IMR-90 (cell line): ENCODE data around the gene RILPL2. TPM values are rescaled to one million over a fixed set of nuclear protein-coding genes. Genes with fewer than 3 reads are reported as not detected.
"Not testable (repeated sequence)": the region's sequence is repeated elsewhere in the genome, so short reads cannot be mapped to it uniquely, and the experiment has no call there.

Source experiments
- ATAC-seq: fragments of 200-7000 bp; cut with Tn5 transposase; 2 replicates; pipeline ENCODE4 v1.9.1; 2020; ENCODE audit warnings: low read depth, mild to moderate bottlenecking, moderate library complexity
- BruUV-seq: library from RNA; stranded (reverse); fragments of 400-500 nt; replicated peaks from 2 replicates; lab custom pipeline; 2021; lab: Mats Ljungman, UMichigan
- CTCF ChIA-PET: fragments of 300-600 bp; formaldehyde crosslinking; extraction: SDS; loops from one replicate; lab custom pipeline; 2021; ENCODE audit warnings: antibody characterized with exemption; lab: Yijun Ruan, JAX
- POLR2A ChIA-PET: fragments of 300-600 bp; sonication (Branson Sonifier 250); formaldehyde crosslinking; loops from one replicate; lab custom pipeline; 2022; ENCODE audit warnings: antibody characterized with exemption; ENCODE audit not compliant: unreplicated experiment; lab: Charles Lee
- DNase-seq: peaks from one replicate; pipeline ENCODE4 v3.0.0; 2013
- H2AFZ ChIP-seq: replicated peaks from 2 replicates; pipeline ENCODE3; 2013; ENCODE audit warnings: low read length, mild to moderate bottlenecking; ENCODE audit not compliant: poor library complexity
- H2AK5ac ChIP-seq: 2 replicates; pipeline ENCODE4 v1.6.1; 2013; ENCODE audit warnings: low read depth, low read length, inconsistent platforms
- H2AK9ac ChIP-seq: replicated peaks from 2 replicates; pipeline ENCODE3; 2013; ENCODE audit warnings: mild to moderate bottlenecking, low read depth, low read length, moderate library complexity; ENCODE audit not compliant: poor library complexity
- H2BK120ac ChIP-seq: 2 replicates; pipeline ENCODE4 v1.6.1; 2013; ENCODE audit warnings: low read depth, low read length, inconsistent platforms
- H2BK15ac ChIP-seq: 3 replicates; pipeline ENCODE4 v1.6.1; 2013; ENCODE audit warnings: low read depth, low read length, inconsistent platforms
- H2BK20ac ChIP-seq: 2 replicates; pipeline ENCODE4 v1.6.1; 2013; ENCODE audit warnings: low read depth, mild to moderate bottlenecking, inconsistent platforms, low read length, moderate library complexity
- H2BK5ac ChIP-seq: 2 replicates; pipeline ENCODE4 v1.6.1; 2013; ENCODE audit warnings: mild to moderate bottlenecking, low read depth, low read length, inconsistent platforms; ENCODE audit not compliant: poor library complexity, severe bottlenecking
- H3K14ac ChIP-seq: replicated peaks from 2 replicates; pipeline ENCODE4 v1.6.1; 2013; ENCODE audit warnings: low read depth, low read length, inconsistent platforms
- H3K18ac ChIP-seq: 2 replicates; pipeline ENCODE4 v1.6.1; 2013; ENCODE audit warnings: low read depth, low read length, control low read depth
- H3K23ac ChIP-seq: 2 replicates; pipeline ENCODE4 v1.6.1; 2013; ENCODE audit warnings: low read depth, low read length, inconsistent platforms
- H3K27ac ChIP-seq: 2 replicates; pipeline ENCODE4 v1.5.1; 2013; ENCODE audit warnings: mild to moderate bottlenecking, control low read depth, low read length; ENCODE audit not compliant: insufficient read depth
- H3K27me3 ChIP-seq: 2 replicates; pipeline ENCODE4 v1.6.1; 2013; ENCODE audit warnings: low read length; ENCODE audit not compliant: control insufficient read depth, insufficient read depth
- H3K36me3 ChIP-seq: 2 replicates; pipeline ENCODE4 v1.6.1; 2013; ENCODE audit warnings: low read length, mixed read lengths; ENCODE audit not compliant: control insufficient read depth, insufficient read depth
- H3K4ac ChIP-seq: 2 replicates; pipeline ENCODE4 v1.6.1; 2013; ENCODE audit warnings: low read depth, low read length, inconsistent platforms
- H3K4me1 ChIP-seq: 2 replicates; pipeline ENCODE4 v1.6.1; 2013; ENCODE audit warnings: low read length, mixed read lengths; ENCODE audit not compliant: control insufficient read depth, insufficient read depth
- H3K4me2 ChIP-seq: 2 replicates; pipeline ENCODE4 v1.6.1; 2013; ENCODE audit warnings: low read depth, mild to moderate bottlenecking, control low read depth, low read length, moderate library complexity
- H3K4me3 ChIP-seq: 2 replicates; pipeline ENCODE4 v1.5.1; 2013; ENCODE audit warnings: low read depth, mild to moderate bottlenecking, control low read depth, low read length, moderate library complexity; ENCODE audit not compliant: insufficient read depth
- H3K56ac ChIP-seq: 2 replicates; pipeline ENCODE4 v1.6.1; 2013; ENCODE audit warnings: low read length, inconsistent platforms; ENCODE audit not compliant: insufficient read depth; ENCODE audit errors: extremely low read depth
- H3K79me1 ChIP-seq, 2 experiments: 2 replicates each; pipeline ENCODE4 v1.6.1; 2013; ENCODE audit warnings: low read length in 2 of 2, inconsistent platforms in 1 of 2, low read depth in 1 of 2
- H3K9ac ChIP-seq: 2 replicates; pipeline ENCODE4 v1.6.1; 2013; ENCODE audit warnings: low read depth, low read length, control low read depth
- H3K9me1 ChIP-seq: 2 replicates; pipeline ENCODE4 v1.6.1; 2013; ENCODE audit warnings: low read length, inconsistent platforms; ENCODE audit not compliant: insufficient read depth
- H3K9me3 ChIP-seq: 2 replicates; pipeline ENCODE4 v1.6.1; 2013; ENCODE audit warnings: low read length; ENCODE audit not compliant: control insufficient read depth, insufficient read depth
- H4K20me1 ChIP-seq: 2 replicates; pipeline ENCODE4 v1.6.1; 2013; ENCODE audit warnings: low read length, inconsistent platforms; ENCODE audit not compliant: insufficient read depth
- H4K5ac ChIP-seq: 2 replicates; pipeline ENCODE4 v1.6.1; 2013; ENCODE audit warnings: mild to moderate bottlenecking, low read depth, low read length, control low read depth
- H4K8ac ChIP-seq, 2 experiments: 2 replicates each; pipeline ENCODE4 v1.6.1; 2013; ENCODE audit warnings: low read depth in 2 of 2, low read length in 2 of 2, control low read depth in 1 of 2, inconsistent platforms in 1 of 2
- H4K91ac ChIP-seq: 2 replicates; pipeline ENCODE4 v1.6.1; 2013; ENCODE audit warnings: low read depth, low read length, inconsistent platforms; ENCODE audit not compliant: insufficient read depth
- WGBS, 2 experiments: methylation state at CpG; one replicate each; pipeline versions ENCODE4 v1.1.5 to v1.1.7; 2013; ENCODE audit warnings: missing lambda C conversion rate in 2 of 2; ENCODE audit not compliant: insufficient read length in 1 of 2; ENCODE audit errors: extremely low coverage in 2 of 2; 5-methylcytosine and 5-hydroxymethylcytosine counted together
- dilution Hi-C: fragments of 300-500 bp; cut with HindIII; formaldehyde crosslinking; loops from one replicate; pipeline ENCODE4 v1.14.3; 2018; ENCODE audit warnings: low sequenced_read_pairs; ENCODE audit not compliant: unreplicated experiment
- in situ Hi-C: fragments of 300-500 bp; cut with MboI; formaldehyde crosslinking; loops from 3 replicates; pipeline ENCODE4 v1.14.3; 2019; ENCODE audit warnings: low sequenced_read_pairs, inconsistent platforms, mixed read lengths
- intact Hi-C: fragments of 100-400 bp; cut with micrococcal nuclease; formaldehyde crosslinking; loops from 2 replicates; pipeline ENCODE4 v1.10.0; 2022
- polyA plus RNA-seq, 3 experiments: library from polyadenylated mRNA; depleted of rRNA; stranded (reverse); fragments of >200 nt; gene quantifications; 2 replicates each; pipeline ENCODE4 v1.2.3, GENCODE V29; 2012; ENCODE audit warnings: low replicate concordance in 1 of 3
- total RNA-seq: library from RNA; depleted of rRNA; stranded (reverse); fragments of >200 nt; gene quantifications from 2 replicates; pipeline ENCODE4 v1.2.3, GENCODE V29; 2012

RILPL2 gene
- total and polyA plus RNA-seq, 2 of the 4 experiments (the other 2 are of a cell fraction), result 1.8 to 2.2 TPM

DNA sequence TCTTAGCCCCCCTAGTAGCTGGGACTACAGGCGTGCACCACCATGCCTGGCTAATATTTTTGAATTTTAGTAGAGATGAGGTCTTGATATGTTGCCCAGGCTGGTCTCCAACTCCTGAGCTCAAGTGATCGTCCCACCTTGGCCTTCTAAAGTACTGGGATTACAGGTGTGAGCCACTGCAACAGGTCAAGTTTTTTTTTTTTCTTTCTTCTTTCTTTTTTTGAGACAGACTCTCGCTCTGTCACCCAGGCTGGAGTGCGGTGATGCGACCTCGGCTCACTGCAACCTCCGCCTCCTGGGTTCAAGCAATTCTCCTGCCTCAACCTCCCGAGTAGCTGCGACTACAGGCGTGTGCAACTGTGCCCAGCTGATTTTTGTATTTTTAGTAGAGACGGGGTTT is 26.7 kb upstream of the RILPL2 start:
- 100% methylated on average over 2 of the region's 11 CpGs; no CpG with 5 or more reads in 1 of the 2 experiments for WGBS, 2 experiments
- H4K91ac ChIP-seq, in situ Hi-C loops, POLR2A ChIA-PET, H2AFZ ChIP-seq, H2AK9ac ChIP-seq, H3K9me1 ChIP-seq, H3K56ac ChIP-seq, H3K14ac ChIP-seq, H3K4me3 ChIP-seq, H2BK120ac ChIP-seq, ATAC-seq, H2BK5ac ChIP-seq, H3K4me1 ChIP-seq, H3K18ac ChIP-seq, H3K9ac ChIP-seq, H3K23ac ChIP-seq, intact Hi-C loops, H4K8ac ChIP-seq, H3K4me2 ChIP-seq, CTCF ChIA-PET, BruUV-seq, H2BK15ac ChIP-seq, H4K5ac ChIP-seq, H3K9me3 ChIP-seq, dilution Hi-C loops, H3K27me3 ChIP-seq, H3K27ac ChIP-seq, H4K20me1 ChIP-seq, H2AK5ac ChIP-seq, H3K4ac ChIP-seq, DNase-seq, H2BK20ac ChIP-seq: not testable (repeated sequence)
- Histone ChIP-seq H3K36me3 (peaks cover 17% of the 10 kb centered on the region), H3K79me1 (peaks cover 39 to 71% of the 10 kb centered on the region in 2 experiments)
